GM18517 (cell line): Measurements from ENCODE around the gene DPYSL4.

ENCODE experiments used
- ATAC-seq: cut with Tn5 transposase; IDR thresholded peaks from one replicate; pipeline ENCODE4 v1.9.1; 2021; ENCODE audit warnings: mild to moderate bottlenecking, moderate library complexity; ENCODE audit not compliant: unreplicated experiment

DPYSL4 gene

DNA sequence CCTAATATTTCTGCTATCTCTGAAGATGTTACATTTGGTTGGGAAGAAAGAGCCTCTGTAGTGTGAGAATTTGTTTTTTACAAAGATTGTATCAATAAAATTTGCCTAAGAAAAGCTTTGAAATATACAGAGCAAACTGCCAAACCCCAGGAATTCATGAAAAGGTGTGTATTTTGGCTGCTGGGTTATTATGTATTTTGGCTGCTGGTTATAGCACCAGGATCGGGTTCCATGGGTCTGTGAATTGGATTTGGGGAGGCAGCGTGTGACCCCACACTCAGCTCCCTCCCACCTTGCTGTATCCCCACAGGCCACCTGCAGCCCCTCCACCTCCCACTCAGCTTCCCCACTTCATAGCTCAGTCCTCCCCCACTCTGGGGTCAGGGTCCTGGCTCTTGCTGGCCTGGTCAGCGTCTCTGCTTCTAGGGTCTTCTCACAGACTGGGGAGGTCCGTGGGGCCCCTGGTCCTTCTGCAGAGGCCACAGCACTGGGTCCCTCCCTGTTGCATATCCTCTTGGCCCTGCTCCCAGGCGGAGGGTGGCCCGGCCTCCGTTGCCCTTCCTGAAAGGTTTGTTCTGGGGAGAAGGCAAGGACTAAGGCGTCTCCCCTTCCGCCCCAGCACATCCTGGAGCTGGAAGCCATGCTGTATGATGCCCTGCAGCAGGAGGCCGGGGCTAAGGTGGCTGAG is 24.0 kb upstream of the DPYSL4 start:
- ATAC-seq, result no peak

DNA sequence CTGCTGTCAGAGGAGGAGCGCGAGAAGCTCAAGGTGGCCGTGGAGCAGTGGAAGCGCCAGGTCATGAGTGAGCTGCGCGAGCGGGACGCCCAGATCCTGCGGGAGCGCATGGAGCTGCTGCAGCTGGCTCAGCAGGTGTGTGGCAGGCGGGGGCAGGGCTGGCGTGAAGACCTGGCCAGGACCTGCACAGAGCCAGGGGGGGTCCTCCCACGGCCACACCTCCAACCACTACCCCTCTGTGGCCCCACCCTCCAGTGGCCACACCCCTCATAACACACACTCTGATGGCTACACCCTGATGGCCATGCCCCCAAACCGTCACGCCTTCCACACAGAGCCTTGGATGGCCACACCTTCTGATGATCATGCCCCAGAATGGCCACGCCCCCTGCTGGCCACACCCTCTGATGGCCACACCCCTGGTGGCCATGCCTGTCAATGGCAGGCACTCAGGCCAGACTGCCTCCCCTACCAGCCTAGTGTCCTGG is 23.4 kb upstream of the DPYSL4 start:
- no peak for ATAC-seq

DNA sequence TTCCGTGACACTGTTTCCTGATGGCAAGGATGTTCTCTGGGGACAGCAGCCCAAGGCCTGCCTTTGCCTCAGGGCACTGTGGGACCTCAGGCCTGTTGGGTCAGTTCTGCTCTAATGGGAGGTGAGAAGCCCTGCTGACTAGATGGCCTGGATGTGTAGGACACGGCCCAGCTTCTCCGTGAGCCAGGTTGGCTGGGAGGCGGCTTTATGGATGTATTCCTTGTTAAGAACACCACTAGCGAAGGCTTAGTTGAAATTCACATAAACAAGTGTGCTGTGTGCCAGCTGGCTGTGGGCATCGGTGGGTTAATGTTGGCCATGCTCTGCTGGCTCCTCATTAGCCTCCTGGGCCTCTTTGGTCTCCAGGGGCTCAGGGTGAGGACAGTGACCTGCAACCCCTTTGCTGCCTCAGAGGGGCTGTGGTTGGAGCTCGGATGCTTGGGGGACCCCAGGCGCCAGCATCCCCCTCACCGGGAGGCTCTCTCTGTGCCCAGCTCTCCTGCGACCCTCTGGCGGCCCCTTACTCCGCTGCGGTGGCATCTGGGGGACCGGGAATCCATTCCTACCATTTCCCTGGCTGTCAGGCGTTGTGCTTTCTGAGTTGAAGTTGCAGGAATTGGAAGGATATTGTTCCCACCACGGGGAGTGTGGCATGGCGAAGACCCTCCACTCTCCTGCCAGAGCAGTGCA is 22.8 kb upstream of the DPYSL4 start:
- no peak for ATAC-seq

DNA sequence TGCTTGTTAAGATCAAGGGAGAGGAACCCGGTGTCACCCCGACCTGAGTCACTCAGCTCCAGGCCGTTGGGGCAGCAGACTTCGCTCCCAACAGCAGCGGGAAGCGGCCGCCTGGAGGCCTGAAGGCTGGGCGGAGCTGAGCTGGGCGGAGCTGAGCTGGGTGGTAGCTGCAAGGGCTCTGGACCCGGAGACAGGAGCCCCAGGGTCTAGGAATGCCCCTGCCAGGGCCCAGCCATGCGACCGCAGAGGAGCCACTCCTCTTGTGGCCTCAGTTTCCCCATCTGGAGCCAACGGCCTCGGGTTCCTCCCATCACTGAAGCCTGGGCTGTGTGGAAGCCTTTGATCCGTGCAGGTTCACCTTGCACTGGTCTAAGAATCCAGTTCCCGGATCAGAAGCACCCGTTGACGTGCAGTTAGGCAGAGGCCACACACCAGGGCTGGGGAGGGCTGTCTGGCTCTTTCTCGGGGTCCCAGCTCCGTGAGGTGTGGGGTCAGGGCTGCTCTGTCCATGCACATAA is 21.9 kb upstream of the DPYSL4 start:
- no peak for ATAC-seq

DNA sequence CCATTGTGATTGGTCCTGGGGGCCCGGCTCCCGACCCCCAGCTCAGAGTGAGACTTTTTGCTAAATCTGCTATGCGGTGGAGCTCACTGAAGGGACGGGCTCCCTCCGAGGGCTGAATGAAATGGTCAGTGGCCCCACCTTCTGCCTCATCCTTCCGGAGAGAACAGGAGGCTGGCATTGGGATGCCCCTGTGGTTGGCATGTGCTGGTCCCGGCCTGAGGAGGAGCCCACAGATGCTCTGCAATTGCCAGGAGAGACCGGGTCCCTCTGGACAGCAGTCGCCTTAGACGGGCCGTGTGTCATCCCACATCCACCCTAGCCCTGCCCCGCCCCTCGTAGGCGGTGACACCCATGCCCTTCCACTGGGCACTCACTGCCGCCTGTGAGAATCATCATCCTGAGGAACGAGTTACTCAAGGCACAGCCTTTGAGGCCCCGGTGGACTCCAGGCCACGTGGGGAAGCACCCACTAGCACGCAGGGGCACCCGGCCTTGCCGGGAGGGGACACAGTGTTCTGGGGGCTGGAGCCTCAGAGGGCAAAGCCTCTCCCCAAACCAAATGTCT is 21.2 kb upstream of the DPYSL4 start:
- ATAC-seq, result no peak

- ATAC-seq, result no peak
Measured at GRCh38 chr10:132166216-132166950, 20.4 kb upstream of the DPYSL4 start.

DNA sequence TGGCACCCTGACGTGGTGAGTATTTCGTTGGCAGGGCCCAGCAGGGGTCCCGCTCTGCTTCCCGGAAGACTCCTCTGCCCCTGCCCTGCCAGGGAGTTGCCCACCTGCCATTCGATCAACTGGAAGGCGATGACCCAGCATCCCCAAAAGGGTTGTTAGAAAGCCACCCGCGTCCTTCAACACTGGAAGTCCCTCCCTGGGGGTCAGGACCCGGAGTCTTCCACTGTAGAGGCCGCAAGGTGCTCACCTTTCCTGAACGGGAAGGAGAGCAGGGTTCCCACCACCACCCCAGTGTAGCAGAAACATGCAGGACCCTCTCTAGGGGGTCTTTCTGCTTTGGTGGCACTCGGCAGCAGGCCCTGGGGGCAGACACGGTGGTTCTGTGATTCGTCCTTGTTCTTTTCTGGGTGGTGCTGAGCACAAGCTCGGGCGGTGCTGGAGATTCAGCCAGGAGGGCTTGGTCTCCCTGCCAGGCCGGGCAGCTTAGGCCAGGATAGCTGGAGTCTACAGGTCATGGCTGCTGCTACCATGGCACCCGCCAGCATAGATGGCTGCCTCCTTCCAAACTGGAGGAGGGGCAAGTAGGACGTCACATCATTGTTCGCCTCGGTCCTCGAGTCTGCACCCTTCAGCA is 19.6 kb upstream of the DPYSL4 start:
- ATAC-seq, result no peak

DNA sequence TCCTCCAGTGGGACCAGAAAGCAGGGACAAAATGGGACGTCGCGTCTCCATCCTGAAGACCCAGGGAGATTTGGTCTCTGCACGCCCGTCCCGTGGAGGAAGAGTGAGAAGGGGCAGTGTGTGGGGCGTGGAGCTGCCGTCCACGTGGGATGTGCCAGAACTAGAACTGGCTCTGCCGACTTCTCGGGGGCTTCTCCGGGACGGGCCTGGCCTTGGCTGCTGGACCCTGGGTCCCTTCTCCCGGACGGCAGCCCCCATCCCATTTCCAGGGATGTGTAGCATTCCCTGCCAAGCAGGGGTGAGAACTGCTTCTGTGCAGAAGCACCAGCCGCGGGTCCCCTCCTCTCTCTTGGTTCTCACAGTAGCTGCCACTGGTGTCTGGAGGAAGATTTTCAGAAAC is 18.8 kb upstream of the DPYSL4 start:
- ATAC-seq, result no peak

DNA sequence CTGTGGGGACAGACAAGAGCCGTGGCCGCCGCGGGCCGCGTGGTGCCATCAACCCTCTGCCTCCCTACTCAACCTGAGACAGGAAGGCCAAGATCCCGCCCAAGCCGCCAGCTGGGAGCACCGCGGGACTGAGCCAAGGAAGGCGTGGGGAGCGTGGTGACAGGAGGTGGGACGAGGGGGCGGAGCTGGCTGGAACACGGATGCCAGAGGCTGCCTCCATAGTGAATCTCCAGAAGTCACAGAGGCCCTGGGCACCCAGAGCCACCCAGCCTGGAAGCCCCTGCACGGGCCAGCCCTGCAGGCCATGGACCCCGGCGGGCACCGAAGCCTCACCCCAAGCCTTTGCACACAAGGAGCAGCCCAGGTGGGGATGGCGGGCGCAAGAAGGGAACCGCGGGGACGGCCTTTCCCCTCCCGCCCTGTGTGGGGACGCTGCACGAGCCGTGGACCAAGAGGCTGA is 18.1 kb upstream of the DPYSL4 start:
- ATAC-seq, result no peak

DNA sequence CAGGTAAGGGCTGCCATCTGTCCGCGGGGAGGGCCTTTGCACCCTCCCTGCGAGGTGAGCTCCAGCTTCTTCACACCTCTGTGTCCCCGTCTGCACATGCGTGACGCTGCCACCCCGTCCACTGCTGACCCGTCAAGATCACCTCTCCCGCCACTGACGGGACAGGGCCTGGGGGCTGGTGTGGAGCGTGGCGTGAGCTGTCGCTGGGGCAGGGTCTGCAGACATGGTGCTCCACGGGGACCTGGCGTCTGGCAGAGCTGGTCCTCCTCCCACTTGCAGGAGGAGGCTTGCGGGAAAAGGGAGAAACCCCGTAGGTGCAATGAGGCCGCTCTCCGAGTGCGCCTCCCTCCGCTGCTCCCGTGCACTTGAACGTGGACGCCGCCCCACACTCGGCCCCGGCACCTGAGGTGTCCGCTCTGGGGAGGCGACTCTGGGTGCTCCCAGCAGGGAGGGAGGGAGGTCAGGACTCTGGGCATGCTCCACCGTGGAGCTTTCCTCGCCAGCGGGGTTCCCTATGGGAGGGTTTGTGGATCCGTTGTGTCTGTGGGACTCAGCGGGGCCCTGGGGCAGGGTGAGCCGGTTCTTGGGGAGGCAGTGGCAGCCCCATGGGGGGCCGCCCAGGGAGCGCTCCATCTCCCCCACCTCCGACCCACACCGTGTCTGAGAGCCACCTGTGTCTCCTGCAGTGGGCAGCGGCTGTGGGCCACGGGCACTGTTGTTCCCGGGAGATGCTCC is 17.6 kb upstream of the DPYSL4 start:
- ATAC-seq, result no peak

- ATAC-seq, result no peak
Measured at GRCh38 chr10:132169766-132170560, 16.8 kb upstream of the DPYSL4 start.

DNA sequence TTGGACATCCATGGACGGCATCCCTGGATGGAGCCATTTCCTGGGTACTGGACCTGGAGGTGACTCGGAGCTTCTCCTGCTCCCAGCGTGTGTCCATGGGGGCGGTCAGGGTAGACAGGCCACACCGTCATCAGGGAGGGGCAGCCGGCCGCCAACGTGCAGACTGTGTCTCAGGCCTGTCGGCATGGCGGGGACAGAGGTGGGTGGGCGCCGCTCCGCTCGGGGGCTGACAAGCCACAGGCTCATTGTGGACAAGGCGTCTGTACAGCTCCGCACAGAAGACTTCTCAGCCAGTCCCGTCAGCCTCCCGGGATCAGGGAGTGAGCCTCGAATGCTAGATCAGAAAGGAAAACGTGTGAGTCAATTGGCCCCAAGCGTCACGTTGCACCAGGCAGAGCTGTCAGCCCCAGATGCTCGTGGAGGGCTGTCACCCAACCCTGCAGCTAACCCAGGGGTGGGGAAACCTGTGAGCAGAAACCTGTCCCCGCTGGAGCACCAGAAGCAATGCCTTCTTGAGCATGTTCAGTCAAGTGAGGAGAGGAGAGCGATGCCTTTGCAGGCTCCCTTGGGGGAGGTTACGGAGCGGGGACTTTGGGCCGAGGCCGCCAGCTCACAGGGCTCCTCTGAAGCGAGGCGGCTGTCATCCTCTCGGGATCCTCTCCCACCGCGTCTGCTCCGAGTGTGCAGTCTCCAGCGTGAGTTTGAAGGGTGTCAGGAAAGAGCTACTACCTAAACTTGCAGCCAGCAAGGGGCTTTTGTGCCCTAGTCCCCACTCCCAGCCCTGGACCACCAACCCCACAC is 16.0 kb upstream of the DPYSL4 start:
- ATAC-seq, result no peak

DNA sequence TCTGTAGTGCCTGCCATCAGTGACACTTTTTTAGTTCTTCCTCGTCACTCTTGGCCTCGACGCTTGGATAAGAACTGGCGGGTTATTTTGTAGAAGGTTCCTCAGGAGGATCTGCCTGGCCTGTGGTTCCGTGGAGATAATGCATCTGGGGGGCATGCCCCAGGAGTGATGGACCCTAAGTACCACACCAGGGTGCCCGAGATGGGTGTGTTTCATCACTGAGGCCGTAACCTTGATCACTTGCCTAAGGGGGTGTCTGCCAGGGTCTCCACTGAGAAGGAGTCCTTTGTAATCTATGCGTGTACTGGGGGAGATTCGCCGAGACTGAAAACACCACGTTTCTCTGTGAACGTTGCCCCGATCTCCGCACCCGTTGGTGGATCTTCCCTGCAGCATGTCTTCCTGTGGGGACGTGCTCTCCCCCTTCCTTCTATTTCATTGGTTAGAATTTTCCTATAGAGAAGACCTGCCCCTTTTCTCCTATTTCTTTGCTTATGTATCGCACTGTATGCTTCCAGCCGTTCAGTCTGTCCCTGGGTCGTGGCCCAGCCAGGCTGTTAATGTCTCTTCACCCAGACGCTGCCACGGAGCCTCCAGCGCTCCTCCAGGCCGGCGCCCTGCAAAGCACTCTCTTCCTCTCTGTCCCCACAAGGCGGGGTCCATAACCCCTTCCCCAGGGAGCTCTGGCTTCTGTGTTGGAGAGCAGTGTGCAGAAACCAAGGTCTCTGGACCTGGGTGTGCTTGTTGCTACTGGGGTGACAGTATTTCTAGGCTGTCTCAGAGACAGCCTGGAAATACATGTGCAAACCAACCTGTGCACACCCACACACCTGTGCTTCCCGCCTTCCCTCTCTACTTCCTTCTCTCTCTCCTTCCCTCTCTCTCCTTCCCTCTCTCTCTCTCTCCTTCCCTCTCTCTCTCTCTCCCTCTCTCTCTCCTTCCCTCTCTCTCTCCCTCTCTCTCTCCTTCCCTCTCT is 14.4 kb upstream of the DPYSL4 start:
- ATAC-seq, result no peak

DNA sequence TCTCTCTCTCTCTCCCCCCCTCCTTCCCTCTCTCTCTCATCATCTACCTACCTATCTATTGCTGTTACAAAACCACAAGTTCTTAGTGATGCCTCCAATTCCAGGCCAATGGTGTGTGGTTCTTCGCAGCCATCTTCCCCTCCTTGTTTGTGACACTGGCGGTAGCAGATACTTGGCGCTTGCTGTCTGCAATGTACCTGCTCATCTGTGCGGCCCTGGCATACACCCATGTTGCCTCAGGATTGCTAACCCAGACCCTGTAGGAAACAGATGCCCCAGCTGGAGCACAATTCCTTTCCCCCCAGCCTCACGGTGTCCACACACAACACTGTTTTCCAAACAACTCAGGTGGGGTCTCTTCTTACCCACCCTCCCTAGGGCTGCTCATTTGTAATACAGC is 13.6 kb upstream of the DPYSL4 start:
- ATAC-seq, result no peak

DNA sequence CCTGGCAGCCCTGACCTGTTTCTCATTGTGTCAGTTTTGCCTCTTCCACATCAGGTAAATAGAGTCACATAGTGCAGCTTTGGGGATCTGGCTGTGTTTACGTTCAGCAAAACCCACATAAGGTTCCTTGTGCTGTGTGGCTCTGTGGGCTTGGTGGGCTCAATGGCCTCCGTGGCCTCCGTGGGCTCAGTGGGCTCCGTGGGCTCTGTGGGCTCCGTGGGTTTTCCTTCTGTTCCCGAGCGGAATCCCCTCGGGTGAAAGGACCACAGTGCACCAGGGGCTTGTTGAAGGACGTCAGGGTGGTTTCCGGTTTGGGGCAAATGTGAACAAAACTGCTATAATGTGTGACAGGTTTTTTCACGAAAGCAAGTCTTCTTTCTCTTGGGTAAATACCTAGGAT is 12.5 kb upstream of the DPYSL4 start:
- no peak for ATAC-seq

DNA sequence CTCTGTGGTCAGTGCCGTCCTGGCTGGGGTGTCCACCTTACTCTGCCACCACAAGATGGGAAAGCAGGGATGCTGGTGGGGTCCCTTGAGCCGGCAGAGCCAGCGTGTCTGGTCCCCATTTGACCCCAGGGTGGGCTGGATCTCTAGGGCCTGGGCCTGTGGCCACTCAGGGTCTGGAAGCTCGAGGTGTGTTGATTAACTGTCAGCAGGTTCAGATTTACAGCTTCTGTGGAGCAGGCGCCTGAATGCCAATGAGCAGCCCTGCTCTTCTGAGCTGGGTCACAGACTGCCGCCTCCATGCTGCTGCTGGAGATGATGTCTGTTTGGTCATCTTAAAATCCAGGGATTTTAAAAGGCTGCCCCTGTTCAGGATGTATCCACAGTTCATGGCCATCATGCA is 11.3 kb upstream of the DPYSL4 start:
- no peak for ATAC-seq

GRCh38 chr10:132175907-132176581 is 10.7 kb upstream of the DPYSL4 start:
- ATAC-seq, result no peak
